PC-9 (cell line): ENCODE data around the gene NOP56. TPM values are rescaled to one million over a fixed set of nuclear protein-coding genes. Genes with fewer than 3 reads are reported as not detected.

Experiments used
- BruUV-seq: library from RNA; stranded (reverse); fragments of 400-500 nt; replicated peaks from 2 replicates; lab custom pipeline; 2021; lab: Mats Ljungman, UMichigan
- CTCF ChIA-PET: fragments of 300-600 bp; sonication (Branson Sonifier 250); formaldehyde crosslinking; loops from one replicate; lab custom pipeline; 2022; ENCODE audit warnings: antibody characterized with exemption; lab: Charles Lee
- POLR2A ChIA-PET: fragments of 300-600 bp; sonication (Branson Sonifier 250); formaldehyde crosslinking; loops from one replicate; lab custom pipeline; 2022; ENCODE audit warnings: antibody characterized with exemption; ENCODE audit not compliant: unreplicated experiment; lab: Charles Lee
- DNase-seq, 2 experiments: peaks; one replicate each; pipeline versions ENCODE4 v3.0.0 to v3.0.0-alpha.2; 2015 to 2022; ENCODE audit warnings: mixed read lengths in 1 of 2
- H2AFZ ChIP-seq: fragments of 200-600 bp; sonication (generic); 2 replicates; pipeline ENCODE4 v1.8.1; 2017; ENCODE audit warnings: antibody characterized with exemption
- H3F3A ChIP-seq: fragments of 200-600 bp; sonication (generic); 2 replicates; pipeline ENCODE4 v1.8.1; 2017; ENCODE audit warnings: antibody characterized with exemption, mild to moderate bottlenecking, low read depth; ENCODE audit not compliant: insufficient read depth
- H3K27ac ChIP-seq: fragments of 200-600 bp; sonication (generic); 2 replicates; pipeline ENCODE4 v1.6.1; 2016; ENCODE audit warnings: mixed run types
- H3K27me3 ChIP-seq: fragments of 200-600 bp; sonication (generic); 2 replicates; pipeline ENCODE4 v1.6.1; 2016; ENCODE audit warnings: low read depth, mixed run types; ENCODE audit not compliant: insufficient read depth
- H3K36me3 ChIP-seq: fragments of 200-600 bp; sonication (generic); 2 replicates; pipeline ENCODE4 v1.6.1; 2016; ENCODE audit warnings: low read depth, mixed run types
- H3K4me1 ChIP-seq: fragments of 200-600 bp; sonication (generic); replicated peaks from 2 replicates; pipeline ENCODE4 v1.6.1; 2016; ENCODE audit warnings: mixed run types; ENCODE audit not compliant: insufficient read depth
- H3K4me2 ChIP-seq: fragments of 200-600 bp; sonication (generic); 2 replicates; pipeline ENCODE4 v1.6.1; 2017; ENCODE audit warnings: mixed run types
- H3K4me3 ChIP-seq: fragments of 200-600 bp; sonication (generic); 2 replicates; pipeline ENCODE4 v1.6.1; 2016; ENCODE audit warnings: mixed run types
- H3K79me2 ChIP-seq: fragments of 200-600 bp; sonication (generic); 2 replicates; pipeline ENCODE4 v1.6.1; 2017; ENCODE audit warnings: low read depth, mixed run types
- H3K9me2 ChIP-seq: fragments of 200-600 bp; sonication (generic); 2 replicates; pipeline ENCODE4 v1.8.1; 2017; ENCODE audit warnings: mild to moderate bottlenecking; ENCODE audit not compliant: insufficient read depth
- H3K9me3 ChIP-seq: fragments of 200-600 bp; sonication (generic); 2 replicates; pipeline ENCODE4 v1.8.1; 2016; ENCODE audit warnings: low read depth; ENCODE audit not compliant: insufficient read depth
- H4K20me1 ChIP-seq: fragments of 200-600 bp; sonication (generic); 2 replicates; pipeline ENCODE4 v1.8.1; 2017; ENCODE audit not compliant: insufficient read depth
- EZH2 ChIP-seq: fragments of 200-600 bp; sonication (generic); IDR thresholded peaks from 2 replicates; pipeline ENCODE4 v1.8.0; 2017; ENCODE audit warnings: antibody characterized with exemption, low read depth
- intact Hi-C: fragments of 100-400 bp; cut with micrococcal nuclease; formaldehyde crosslinking; loops from one replicate; pipeline ENCODE4 v1.10.0; 2022; ENCODE audit not compliant: unreplicated experiment
- total RNA-seq: library from RNA; stranded (reverse); gene quantifications from 2 replicates; pipeline ENCODE4 v1.2.3, GENCODE V29; 2021
- TF ChIP-seq, protein P1 (sequence below): fragments of 200-600 bp; sonication (generic); conservative IDR thresholded peaks from 2 replicates; pipeline ENCODE4 v1.6.1; 2017; ENCODE audit warnings: mixed run types, antibody characterized with exemption, mild to moderate bottlenecking, moderate library complexity

The NOP56 gene
- total RNA-seq, 1 experiment from 2014 or later: 210 TPM

DNA sequence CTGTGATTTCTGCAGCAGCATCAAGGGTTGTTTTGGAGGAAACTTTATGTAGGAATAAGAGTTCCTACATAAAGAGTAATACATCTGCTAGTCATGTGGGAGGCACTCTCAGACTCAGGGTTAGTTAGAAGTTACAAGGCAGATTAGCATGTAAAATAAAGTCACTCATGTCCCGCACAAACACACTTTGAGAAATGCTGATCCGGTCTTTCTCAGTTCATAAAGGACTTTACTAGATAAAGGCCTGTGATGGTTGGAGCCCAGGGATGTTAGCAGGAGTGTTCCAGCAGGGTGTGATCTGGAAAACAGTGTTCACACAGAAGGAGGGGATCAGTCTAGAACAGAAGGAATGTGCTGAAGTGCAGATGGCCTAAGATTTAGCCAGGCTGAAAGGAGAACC is 33.1 kb upstream of the NOP56 start:
- intact Hi-C loops: no loop called here
- peaks cover 4% of the 10 kb centered on the region for H3K9me3 ChIP-seq

DNA sequence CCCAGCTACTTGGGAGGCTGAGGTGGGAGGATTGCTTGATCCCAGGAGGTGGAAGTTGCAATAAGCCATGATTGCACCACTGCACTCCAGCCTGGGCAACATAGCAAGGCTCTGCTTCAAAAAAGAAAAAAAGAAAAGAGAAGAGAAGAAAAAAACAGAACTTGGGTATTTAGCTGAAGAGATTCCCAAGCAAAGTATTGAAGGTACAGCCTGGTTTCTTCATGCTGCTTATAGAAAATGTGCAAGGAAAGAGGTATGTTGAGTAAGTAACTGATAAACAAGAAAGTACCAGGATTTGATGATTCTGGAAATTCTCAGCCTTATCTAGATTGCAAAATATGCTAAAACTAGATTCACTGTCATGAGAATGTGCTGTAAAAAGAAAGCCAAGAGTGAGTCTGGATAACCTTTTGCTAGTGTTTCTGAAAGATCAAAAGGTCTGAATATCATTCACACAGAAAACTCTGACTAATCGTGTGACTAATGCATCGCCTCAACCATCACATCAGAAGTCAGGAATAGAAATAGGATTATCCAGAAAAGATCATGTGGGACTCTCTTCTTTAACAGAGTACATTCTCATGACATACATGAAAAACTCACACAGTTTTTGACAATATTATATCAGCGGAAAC is 32.4 kb upstream of the NOP56 start:
- H3K36me3 ChIP-seq: no peaks in the 10 kb centered on the region
- H3K27ac ChIP-seq: no peak overlapping the region
- H4K20me1 ChIP-seq: no peaks in the 10 kb centered on the region
- H3K27me3 ChIP-seq: peaks cover 27% of the 10 kb centered on the region
- TF ChIP-seq EZH2: no peak
- TF ChIP-seq, protein P1, sequence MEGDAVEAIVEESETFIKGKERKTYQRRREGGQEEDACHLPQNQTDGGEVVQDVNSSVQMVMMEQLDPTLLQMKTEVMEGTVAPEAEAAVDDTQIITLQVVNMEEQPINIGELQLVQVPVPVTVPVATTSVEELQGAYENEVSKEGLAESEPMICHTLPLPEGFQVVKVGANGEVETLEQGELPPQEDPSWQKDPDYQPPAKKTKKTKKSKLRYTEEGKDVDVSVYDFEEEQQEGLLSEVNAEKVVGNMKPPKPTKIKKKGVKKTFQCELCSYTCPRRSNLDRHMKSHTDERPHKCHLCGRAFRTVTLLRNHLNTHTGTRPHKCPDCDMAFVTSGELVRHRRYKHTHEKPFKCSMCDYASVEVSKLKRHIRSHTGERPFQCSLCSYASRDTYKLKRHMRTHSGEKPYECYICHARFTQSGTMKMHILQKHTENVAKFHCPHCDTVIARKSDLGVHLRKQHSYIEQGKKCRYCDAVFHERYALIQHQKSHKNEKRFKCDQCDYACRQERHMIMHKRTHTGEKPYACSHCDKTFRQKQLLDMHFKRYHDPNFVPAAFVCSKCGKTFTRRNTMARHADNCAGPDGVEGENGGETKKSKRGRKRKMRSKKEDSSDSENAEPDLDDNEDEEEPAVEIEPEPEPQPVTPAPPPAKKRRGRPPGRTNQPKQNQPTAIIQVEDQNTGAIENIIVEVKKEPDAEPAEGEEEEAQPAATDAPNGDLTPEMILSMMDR: no peak
- DNase-seq: no peak
- no peaks in the 10 kb centered on the region for H3K9me2 ChIP-seq
- no peaks in the 10 kb centered on the region for H3K79me2 ChIP-seq
- H2AFZ ChIP-seq: no peak overlapping the region
- intact Hi-C loops: no loop called here
- H3F3A ChIP-seq: no peaks in the 10 kb centered on the region
- no peaks in the 10 kb centered on the region for H3K4me1 ChIP-seq
- no peak overlapping the region for H3K4me3 ChIP-seq
- ChIA-PET CTCF (no interaction called here), POLR2A (no interaction called here)
- H3K9me3 ChIP-seq: peaks cover 8% of the 10 kb centered on the region
- no TSS peak for BruUV-seq
- H3K4me2 ChIP-seq: no peak overlapping the region

More for the DNA sequence above, 33.1 kb upstream of the NOP56 start:
- H3K4me3 ChIP-seq: no peak overlapping the region
- DNase-seq: no peak
- no peaks in the 10 kb centered on the region for H3K79me2 ChIP-seq
- H4K20me1 ChIP-seq: no peaks in the 10 kb centered on the region
- POLR2A ChIA-PET: no interaction called here
- H2AFZ ChIP-seq: no peak overlapping the region
- no peak overlapping the region for H3K4me2 ChIP-seq
- no peaks in the 10 kb centered on the region for H3K4me1 ChIP-seq
- H3F3A ChIP-seq: no peaks in the 10 kb centered on the region
- no TSS peak for BruUV-seq
- CTCF ChIA-PET: no interaction called here
- TF ChIP-seq, protein P1: no peak
- no peak for TF ChIP-seq EZH2
- H3K36me3 ChIP-seq: no peaks in the 10 kb centered on the region
- H3K27ac ChIP-seq: no peak overlapping the region
- H3K27me3 ChIP-seq: peaks cover 25% of the 10 kb centered on the region
- no peaks in the 10 kb centered on the region for H3K9me2 ChIP-seq

DNA sequence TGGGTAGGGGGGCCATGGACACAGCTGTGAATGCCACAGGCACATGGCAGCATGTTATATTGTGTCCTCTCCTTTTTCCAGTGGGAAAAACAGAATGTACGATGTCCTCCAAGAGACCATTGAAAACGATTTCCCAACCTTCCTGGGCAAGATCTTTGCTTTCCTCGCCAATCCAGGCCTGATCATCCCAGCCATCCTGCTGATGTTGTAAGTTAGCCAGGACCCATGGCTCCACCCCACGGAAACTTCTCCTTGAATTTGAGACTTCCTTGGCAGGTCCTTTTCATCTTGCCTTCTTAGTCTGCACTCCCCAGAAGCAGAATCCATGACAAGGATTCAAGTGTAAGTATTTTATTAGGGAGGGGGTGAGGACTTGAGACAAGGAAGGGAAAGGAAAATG is 28.2 kb upstream of the NOP56 start:
- H3F3A ChIP-seq: peaks cover 18% of the 10 kb centered on the region; the same call in 1 of the 2 replicates
- no peak overlapping the region for H3K4me2 ChIP-seq
- H3K9me2 ChIP-seq: no peaks in the 10 kb centered on the region
- H3K9me3 ChIP-seq: peaks cover 21% of the 10 kb centered on the region
- ChIA-PET POLR2A (no interaction called here), CTCF (no interaction called here)
- no peaks in the 10 kb centered on the region for H3K79me2 ChIP-seq
- TF ChIP-seq, protein P1: no peak
- no peak for TF ChIP-seq EZH2
- peaks cover 7% of the 10 kb centered on the region for H3K4me1 ChIP-seq
- no peak overlapping the region for H3K27ac ChIP-seq
- intact Hi-C loops: no loop called here
- no peak overlapping the region for H2AFZ ChIP-seq
- peaks cover 6% of the 10 kb centered on the region for H3K27me3 ChIP-seq
- DNase-seq: no peak
- H3K36me3 ChIP-seq: no peaks in the 10 kb centered on the region
- no peaks in the 10 kb centered on the region for H4K20me1 ChIP-seq
- no TSS peak for BruUV-seq
- no peak overlapping the region for H3K4me3 ChIP-seq
